ENCODE measurements around the gene ARHGEF38.

DNA sequence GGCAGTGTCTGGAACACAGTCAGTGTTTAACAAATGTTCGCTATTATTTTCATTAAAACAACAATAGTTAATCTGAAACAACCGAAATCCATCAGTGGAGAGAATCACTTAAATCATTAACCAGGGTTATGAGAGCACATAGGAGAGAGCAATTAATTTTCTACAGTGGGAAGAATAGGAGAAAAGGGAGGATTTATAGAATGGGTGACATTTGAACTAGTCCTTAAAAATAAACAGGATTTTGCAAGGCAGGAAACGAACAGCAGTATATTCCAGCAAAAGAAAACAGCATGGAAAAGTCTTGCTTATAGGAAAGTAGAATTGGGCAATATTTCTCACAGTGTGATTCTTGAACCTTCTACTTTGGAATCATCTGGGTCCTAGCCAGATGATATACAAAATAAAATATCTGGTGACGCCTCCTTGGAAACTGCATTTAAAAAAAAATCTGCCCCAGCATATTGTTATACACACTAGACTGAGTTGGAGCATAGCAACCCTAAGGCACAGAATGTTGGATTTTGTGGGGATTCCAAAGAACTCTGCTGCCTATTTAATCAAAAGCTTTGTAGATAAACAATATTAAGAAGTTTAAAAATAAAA lies 100.0 kb downstream of the ARHGEF38 start:
- TF ChIP-seq POLR2A (IDR thresholded peaks at IDR 0.05; ENCODE audit: low read depth, low read length) (no peak), TAF1 (IDR thresholded peaks at IDR 0.05; ENCODE audit: borderline replicate concordance, low read depth, low read length) (no peak), POLR2AphosphoS5 (IDR thresholded peaks at IDR 0.05; ENCODE audit: low read depth, low read length) (no peak)

Measured in GM12892 (cell line).